ENCODE data around the gene PPP4R2. TPM values are rescaled to one million over a fixed set of nuclear protein-coding genes. Genes with fewer than 3 reads are reported as not detected.
"Not testable (repeated sequence)": the region's sequence is repeated elsewhere in the genome, so short reads cannot be mapped to it uniquely, and the experiment has no call there.

The PPP4R2 gene
- total RNA-seq, 2 experiments from 2014 or later, result 99.3 to 102 TPM

DNA sequence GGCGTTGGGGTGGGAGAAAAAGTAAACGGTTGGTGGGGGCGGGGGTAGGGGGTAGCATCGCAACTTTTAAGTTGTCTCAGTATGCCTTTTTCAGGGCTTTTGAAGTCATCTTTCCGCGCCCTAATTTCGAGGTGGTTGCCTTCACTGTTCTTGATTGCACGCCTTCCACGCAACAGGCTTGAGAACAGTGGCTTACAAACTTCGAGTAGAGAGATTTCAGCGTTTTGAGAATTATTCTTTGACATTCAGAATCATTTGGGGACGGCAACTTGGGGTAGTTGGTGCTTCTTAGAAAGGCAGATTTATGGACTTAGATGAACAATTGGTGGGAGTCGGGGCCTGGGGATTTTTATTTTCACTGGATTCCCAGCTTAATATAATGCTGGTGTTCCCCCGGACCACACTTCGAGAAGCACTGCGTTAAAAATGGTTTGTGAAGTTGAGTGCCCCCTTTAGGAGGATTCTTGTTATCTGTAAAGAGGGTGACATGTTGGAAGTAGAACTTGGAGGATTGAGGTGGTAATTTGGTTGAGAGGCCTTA lies 880 bp downstream of the PPP4R2 start:
- no peaks in the 10 kb centered on the region for H3K9me3 Mint-ChIP-seq
- peak overlapping the region; percentile 95 for H3K27ac Mint-ChIP-seq
- peaks cover 40% of the 10 kb centered on the region for H3K4me1 Mint-ChIP-seq
- peaks cover 42% of the 10 kb centered on the region for H3K36me3 Mint-ChIP-seq
- H3K4me3 Mint-ChIP-seq, result peak overlapping the region; percentile 88
- DNase-seq, result peak; percentile 16
- no peaks in the 10 kb centered on the region for H3K27me3 Mint-ChIP-seq

DNA sequence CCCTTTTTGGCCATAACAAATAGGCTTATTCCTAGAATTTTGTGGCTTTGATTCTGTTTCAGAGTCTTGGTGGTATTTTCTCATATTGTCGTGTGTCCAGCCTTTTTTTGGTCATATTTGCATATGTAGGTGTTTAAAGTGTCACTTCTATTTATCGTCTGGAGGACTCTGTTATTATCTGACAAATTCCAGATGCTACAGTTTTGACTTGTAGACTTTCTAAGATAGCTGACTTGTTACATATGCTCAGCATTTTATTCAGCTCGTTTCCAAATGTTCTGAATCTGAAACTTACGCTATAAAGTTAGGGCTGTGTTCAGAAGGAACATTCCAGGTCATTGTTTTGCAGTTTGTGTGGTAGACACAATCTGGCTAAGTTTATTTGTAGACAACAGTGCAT lies 1.9 kb downstream of the PPP4R2 start:
- DNase-seq, result no peak
- Mint-ChIP-seq H3K27ac (peak overlapping the region; percentile 51), H3K4me3 (peak overlapping the region; percentile 88), H3K4me1 (peaks cover 46% of the 10 kb centered on the region), H3K9me3 (no peaks in the 10 kb centered on the region), H3K36me3 (peaks cover 47% of the 10 kb centered on the region), H3K27me3 (no peaks in the 10 kb centered on the region)

GRCh38 chr3:72999951-73000350 lies 3.3 kb downstream of the PPP4R2 start:
- Mint-ChIP-seq H3K27me3 (no peaks in the 10 kb centered on the region), H3K36me3 (peaks cover 57% of the 10 kb centered on the region), H3K9me3 (no peaks in the 10 kb centered on the region), H3K4me3 (peak overlapping the region; percentile 88), H3K4me1 (peaks cover 54% of the 10 kb centered on the region), H3K27ac (peak overlapping the region; percentile 63)
- no peak for DNase-seq

DNA sequence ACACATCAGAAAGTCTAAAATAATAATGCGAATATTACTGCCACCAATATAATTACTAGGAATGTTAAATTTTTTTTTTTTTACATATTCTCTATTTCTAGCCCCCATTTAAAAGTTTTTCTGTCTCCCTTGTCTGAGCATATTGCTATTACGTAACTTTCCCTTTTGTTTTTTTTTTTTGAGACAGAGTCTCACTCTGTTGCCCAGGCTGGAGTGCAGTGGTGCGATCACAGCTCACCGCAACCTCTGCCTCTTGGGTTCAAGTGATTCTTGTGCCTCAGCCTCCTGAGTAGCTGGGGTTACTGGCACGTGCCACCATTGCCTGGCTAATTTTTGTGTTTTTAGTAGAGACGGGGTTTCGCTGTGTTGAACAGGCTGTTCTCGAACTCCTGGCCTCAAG lies 6.4 kb downstream of the PPP4R2 start:
- not testable (repeated sequence) for DNase-seq, H3K9me3 Mint-ChIP-seq, H3K27ac Mint-ChIP-seq, H3K4me3 Mint-ChIP-seq, H3K27me3 Mint-ChIP-seq
- peaks cover 66% of the 10 kb centered on the region for H3K4me1 Mint-ChIP-seq
- H3K36me3 Mint-ChIP-seq, result peaks cover 79% of the 10 kb centered on the region

DNA sequence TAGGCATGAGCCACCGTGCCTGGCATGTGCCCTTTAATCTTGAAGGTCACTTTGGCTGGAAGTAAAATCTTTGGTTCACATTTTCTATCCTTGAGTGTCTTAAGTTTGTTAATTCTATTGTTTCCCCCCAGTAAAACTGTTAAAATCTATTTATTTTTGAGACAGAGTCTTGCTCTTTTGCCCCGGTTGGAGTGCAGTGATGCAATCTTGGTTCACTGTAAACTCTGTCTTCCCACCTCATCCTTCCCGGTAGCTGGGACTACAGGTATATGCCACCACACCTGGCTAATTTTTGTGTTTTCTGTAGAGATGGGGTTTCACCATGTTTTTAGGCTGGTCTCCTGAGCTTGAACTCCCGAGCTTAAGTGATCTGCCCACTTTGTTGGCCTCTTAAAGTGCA lies 7.7 kb downstream of the PPP4R2 start:
- no peak for DNase-seq
- Mint-ChIP-seq H3K36me3 (peaks cover 80% of the 10 kb centered on the region), H3K27ac (peak overlapping the region; percentile 56), H3K9me3 (no peaks in the 10 kb centered on the region), H3K27me3 (no peaks in the 10 kb centered on the region), H3K4me1 (peaks cover 71% of the 10 kb centered on the region), H3K4me3 (no peak overlapping the region)

- DNase-seq, result no peak
- H3K36me3 Mint-ChIP-seq, result peaks cover 76% of the 10 kb centered on the region
- H3K27ac Mint-ChIP-seq, result peak overlapping the region; percentile 50
- no peak overlapping the region for H3K4me3 Mint-ChIP-seq
- H3K27me3 Mint-ChIP-seq, result no peaks in the 10 kb centered on the region
- H3K9me3 Mint-ChIP-seq, result no peaks in the 10 kb centered on the region
- H3K4me1 Mint-ChIP-seq, result peaks cover 66% of the 10 kb centered on the region
These were observed 11.5 kb downstream of the PPP4R2 start for GRCh38 chr3:73007992-73008712.

DNA sequence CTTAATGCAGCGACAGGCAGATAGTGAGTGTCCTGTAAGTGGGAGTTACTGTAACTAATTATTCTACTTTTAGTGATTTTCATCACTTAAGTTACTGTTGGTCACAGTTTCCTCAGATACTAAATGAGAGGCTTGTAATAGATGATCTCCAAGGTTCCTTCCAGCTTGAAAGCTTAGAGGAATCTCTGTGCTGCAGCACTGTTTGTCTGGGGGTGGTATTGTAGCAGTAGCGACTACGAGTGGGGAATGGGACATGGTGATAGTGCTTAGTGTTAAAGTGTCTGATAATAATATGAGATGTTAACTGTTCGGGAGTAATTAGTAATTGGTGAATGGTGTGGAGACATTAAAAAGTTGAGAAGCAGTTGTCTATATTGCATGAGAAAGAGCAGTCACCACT lies 12.4 kb downstream of the PPP4R2 start:
- Mint-ChIP-seq H3K36me3 (peaks cover 74% of the 10 kb centered on the region), H3K27ac (peak overlapping the region; percentile 34), H3K4me3 (no peak overlapping the region), H3K27me3 (no peaks in the 10 kb centered on the region), H3K9me3 (no peaks in the 10 kb centered on the region), H3K4me1 (peaks cover 64% of the 10 kb centered on the region)
- no peak for DNase-seq

DNA sequence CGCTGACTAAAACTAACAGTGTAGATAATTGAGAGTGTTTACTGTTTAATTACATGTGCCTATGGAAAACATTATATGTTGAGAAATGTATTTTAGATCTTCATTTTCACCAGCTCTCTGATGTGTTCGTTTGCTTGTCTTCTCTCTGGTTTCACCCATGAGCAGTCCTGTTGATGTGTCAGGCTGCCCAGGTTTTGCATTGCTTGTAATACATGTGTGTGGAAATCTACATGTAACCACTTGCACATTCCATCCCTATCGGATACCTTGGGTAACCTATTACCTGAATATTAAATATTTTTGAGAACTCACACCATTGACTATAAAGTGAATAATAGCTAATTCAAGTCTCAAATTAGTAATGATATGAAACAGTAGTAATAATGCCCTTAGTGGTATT lies 13.1 kb downstream of the PPP4R2 start:
- peaks cover 69% of the 10 kb centered on the region for H3K36me3 Mint-ChIP-seq

DNA sequence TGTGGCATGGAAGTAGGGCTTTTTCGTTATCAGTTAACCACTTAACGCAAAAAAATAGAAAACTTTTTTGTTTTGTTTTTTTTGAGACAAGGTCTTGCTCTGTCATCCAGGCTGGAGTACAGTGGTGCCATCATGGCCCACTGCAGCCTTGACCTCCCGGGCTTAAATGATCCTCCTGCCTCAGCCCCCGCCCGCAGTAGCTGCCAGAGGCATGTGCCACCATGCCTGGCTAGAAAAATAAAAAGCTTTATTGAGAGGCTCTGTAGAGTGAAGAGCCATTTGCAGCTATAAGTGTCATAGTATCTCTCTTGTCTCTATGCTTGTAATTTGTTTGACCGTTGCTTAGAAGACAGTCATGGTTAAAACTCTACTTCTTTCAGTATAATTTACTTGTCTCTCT lies 13.5 kb downstream of the PPP4R2 start:
- Mint-ChIP-seq H3K9me3 (no peaks in the 10 kb centered on the region), H3K4me1 (peaks cover 60% of the 10 kb centered on the region), H3K36me3 (peaks cover 67% of the 10 kb centered on the region), H3K4me3 (peak overlapping the region; percentile 22), H3K27me3 (no peaks in the 10 kb centered on the region), H3K27ac (no peak overlapping the region)
- DNase-seq, result no peak

More for the DNA sequence above, 13.1 kb downstream of the PPP4R2 start:
- Mint-ChIP-seq H3K27ac (peak overlapping the region; percentile 32), H3K27me3 (no peaks in the 10 kb centered on the region), H3K4me3 (no peak overlapping the region), H3K9me3 (no peaks in the 10 kb centered on the region), H3K4me1 (peaks cover 60% of the 10 kb centered on the region)
- no peak for DNase-seq

DNA sequence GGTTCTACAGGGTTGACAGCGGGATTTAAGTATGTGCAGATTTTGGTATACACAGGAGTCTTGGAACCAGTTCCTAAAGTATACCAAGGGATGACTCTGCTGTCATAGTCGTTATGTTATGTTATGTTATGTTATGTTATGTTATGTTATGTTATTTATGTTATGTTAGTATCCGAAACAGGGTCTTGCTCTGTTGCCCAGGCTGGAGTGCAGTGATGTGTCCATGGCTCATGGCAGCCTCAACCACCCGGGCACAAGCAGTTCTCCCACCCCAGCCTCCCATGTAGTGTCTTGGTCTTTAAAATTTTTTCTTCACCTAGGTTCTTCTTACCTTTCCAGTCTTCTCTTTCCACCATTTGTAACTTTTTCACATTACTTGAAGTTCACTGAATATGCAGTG lies 21.7 kb downstream of the PPP4R2 start:
- Mint-ChIP-seq H3K27me3 (no peaks in the 10 kb centered on the region), H3K9me3 (no peaks in the 10 kb centered on the region), H3K36me3 (peaks cover 41% of the 10 kb centered on the region), H3K4me3 (no peak overlapping the region), H3K27ac (no peak overlapping the region), H3K4me1 (peaks cover 42% of the 10 kb centered on the region)
- DNase-seq, result no peak

DNA sequence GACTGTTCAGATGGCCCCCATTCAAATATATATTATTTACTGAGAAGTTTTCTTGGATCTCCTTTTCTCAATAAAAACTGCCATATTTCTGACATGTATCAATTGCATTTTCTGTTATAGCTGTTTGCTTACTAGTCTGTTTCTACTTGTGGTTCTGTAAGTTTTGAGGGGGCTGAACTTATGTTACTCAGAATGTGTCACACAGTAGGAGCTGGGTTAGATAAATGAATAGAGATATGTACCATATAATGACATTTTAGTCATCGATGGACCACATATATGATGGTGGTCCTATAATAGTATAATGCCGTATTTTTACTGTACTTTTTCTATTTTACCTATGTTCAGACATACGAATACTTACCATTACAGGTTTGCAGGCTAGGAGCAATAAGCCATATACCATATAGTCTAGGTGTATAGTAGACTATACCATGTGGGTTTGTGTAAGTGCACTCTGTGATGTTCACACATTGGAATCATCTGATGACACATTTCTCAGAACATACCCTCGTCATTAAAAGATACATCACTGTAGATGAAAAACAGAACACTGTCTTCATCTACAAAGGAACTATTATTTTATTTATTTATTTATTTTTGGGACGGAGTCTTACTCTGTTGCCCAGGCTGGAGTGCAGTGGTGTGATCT lies 22.3 kb downstream of the PPP4R2 start:
- Mint-ChIP-seq H3K4me1 (peaks cover 41% of the 10 kb centered on the region), H3K4me3 (no peak overlapping the region), H3K27ac (no peak overlapping the region), H3K9me3 (no peaks in the 10 kb centered on the region), H3K27me3 (no peaks in the 10 kb centered on the region), H3K36me3 (peaks cover 40% of the 10 kb centered on the region)
- DNase-seq, result no peak

DNA sequence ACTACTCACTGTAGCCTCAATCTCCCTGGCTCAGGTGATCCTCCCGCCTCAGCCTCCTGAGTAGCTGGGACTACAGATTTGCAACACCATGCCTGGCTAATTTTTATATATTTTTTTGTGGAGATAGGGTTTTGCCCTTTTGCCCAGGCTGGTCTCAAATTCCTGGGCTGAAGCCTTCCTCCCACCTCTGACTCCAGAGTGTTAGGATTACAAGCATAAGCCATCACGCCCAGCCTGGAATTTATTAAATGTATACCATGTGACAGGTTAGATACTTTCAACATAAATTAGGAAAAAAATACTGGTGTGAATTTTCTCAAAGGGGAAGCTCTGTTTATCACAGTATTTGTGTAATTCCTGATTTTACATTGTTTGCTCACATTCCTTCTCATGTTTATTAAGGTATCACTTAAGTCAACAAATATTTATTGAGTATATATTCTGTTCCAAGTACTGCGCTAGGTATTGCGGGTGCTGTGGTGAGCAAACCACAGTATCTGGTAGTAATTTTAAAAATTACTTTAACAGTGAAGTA lies 24.8 kb downstream of the PPP4R2 start:
- H3K4me3 Mint-ChIP-seq, result no peak overlapping the region
- peaks cover 34% of the 10 kb centered on the region for H3K36me3 Mint-ChIP-seq
- no peaks in the 10 kb centered on the region for H3K9me3 Mint-ChIP-seq
- H3K4me1 Mint-ChIP-seq, result peaks cover 53% of the 10 kb centered on the region
- no peaks in the 10 kb centered on the region for H3K27me3 Mint-ChIP-seq
- no peak for DNase-seq
- H3K27ac Mint-ChIP-seq, result no peak overlapping the region

GRCh38 chr3:73024836-73025235 lies 28.2 kb downstream of the PPP4R2 start:
- DNase-seq, result no peak
- Mint-ChIP-seq H3K36me3 (peaks cover 40% of the 10 kb centered on the region), H3K9me3 (peaks cover 3% of the 10 kb centered on the region), H3K4me3 (no peak overlapping the region), H3K27ac (no peak overlapping the region), H3K4me1 (peaks cover 59% of the 10 kb centered on the region), H3K27me3 (no peaks in the 10 kb centered on the region)

DNA sequence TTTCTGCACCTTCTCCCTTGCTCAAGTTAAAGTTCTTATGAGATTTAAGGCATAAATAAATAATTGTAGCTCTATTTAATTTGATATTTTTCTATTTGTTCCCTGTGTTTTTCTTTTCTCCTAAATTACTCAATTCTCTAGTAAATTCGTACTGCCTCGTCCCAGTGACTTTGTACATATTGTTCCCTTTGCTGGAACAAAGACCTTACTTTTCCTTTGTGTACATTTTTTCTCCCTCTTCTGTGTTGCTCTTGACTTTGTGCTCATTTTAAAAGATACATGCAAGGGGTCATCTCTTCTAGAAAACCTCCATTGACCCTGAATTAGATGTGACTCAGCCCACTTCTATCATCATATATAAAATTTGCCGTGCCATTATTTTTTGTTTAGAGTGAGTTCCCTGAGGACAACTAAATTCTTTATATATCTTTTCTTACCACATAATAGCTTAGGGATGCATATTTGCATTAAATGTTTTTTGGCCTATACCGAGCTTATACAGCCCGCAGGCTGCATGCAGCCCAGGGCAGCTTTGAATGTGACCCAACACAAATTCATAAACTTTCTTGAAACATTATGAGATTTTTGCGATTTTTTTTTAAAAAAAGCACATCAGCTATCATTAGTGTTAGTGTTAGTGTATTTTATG lies 29.6 kb downstream of the PPP4R2 start:
- DNase-seq, result no peak
- H3K27me3 Mint-ChIP-seq, result no peaks in the 10 kb centered on the region
- H3K4me3 Mint-ChIP-seq, result no peak overlapping the region
- H3K27ac Mint-ChIP-seq, result no peak overlapping the region
- peaks cover 45% of the 10 kb centered on the region for H3K36me3 Mint-ChIP-seq
- peaks cover 3% of the 10 kb centered on the region for H3K9me3 Mint-ChIP-seq
- peaks cover 63% of the 10 kb centered on the region for H3K4me1 Mint-ChIP-seq

- Mint-ChIP-seq H3K9me3 (peaks cover 3% of the 10 kb centered on the region), H3K36me3 (peaks cover 46% of the 10 kb centered on the region), H3K4me3 (no peak overlapping the region), H3K27me3 (no peaks in the 10 kb centered on the region), H3K4me1 (peaks cover 65% of the 10 kb centered on the region), H3K27ac (no peak overlapping the region)
- no peak for DNase-seq
These were observed 30.1 kb downstream of the PPP4R2 start for GRCh38 chr3:73026760-73027113.

Measured in activated naive CD8-positive, alpha-beta T cell treated with anti-CD3 and anti-CD28 coated beads for 36 hours (primary cell).